GM12878 (cell line): ENCODE data around the gene MTMR3.
"Not testable (repeated sequence)": the region's sequence is repeated elsewhere in the genome, so short reads cannot be mapped to it uniquely, and the experiment has no call there.

Experiments
- POLR2AphosphoS5 ChIP-seq: IDR thresholded peaks from 2 replicates; pipeline ENCODE4 v1.6.1; 2011; ENCODE audit warnings: mild to moderate bottlenecking, low read length, inconsistent platforms
- ZSCAN29 ChIP-seq: fragments of 450-650 bp; IDR thresholded peaks from 2 replicates; pipeline ENCODE4 v1.6.1; 2017; ENCODE audit warnings: mild to moderate bottlenecking, moderate library complexity
- TF ChIP-seq, protein P1 (sequence below), 3 experiments: IDR thresholded peaks in 2 of 3; conservative IDR thresholded peaks in 1 of 3; 2 replicates each; pipeline ENCODE4 v1.5.1; 2011; ENCODE audit warnings: low read depth in 3 of 3, low read length in 3 of 3, mild to moderate bottlenecking in 3 of 3, control low read depth in 2 of 3, moderate library complexity in 2 of 3, inconsistent platforms in 1 of 3, mixed read lengths in 1 of 3; ENCODE audit not compliant: control insufficient read depth in 2 of 3, insufficient read depth in 1 of 3; ENCODE audit errors: extremely low read depth in 1 of 3

DNA sequence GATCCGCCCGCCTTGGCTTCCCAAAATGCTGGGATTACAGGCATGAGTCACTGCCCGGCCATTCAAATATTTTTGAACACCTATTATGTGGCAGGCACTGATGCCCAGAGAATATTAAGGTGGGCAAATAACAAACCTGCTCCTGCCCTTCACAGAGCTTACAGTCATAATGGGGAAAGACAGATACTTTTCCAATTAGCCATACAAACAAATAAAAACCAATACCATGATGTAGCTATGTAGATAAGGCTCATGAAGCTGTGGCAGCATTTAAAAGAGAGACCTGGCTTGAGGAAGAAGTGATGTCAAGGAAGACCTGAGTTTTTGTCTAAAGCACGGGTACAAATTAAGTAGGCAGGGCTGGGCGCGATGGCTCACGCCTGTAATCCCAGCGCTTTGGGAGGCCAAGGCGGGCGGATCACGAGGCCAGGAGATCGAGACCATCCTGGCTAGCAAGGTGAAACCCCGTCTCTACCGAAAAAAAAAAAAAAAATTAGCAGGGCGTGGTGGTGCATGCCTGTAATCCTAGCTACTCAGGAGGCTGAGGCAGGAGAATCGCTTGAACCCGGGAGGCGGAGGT lies 46.1 kb upstream of the MTMR3 start:
- TF ChIP-seq, protein P1, sequence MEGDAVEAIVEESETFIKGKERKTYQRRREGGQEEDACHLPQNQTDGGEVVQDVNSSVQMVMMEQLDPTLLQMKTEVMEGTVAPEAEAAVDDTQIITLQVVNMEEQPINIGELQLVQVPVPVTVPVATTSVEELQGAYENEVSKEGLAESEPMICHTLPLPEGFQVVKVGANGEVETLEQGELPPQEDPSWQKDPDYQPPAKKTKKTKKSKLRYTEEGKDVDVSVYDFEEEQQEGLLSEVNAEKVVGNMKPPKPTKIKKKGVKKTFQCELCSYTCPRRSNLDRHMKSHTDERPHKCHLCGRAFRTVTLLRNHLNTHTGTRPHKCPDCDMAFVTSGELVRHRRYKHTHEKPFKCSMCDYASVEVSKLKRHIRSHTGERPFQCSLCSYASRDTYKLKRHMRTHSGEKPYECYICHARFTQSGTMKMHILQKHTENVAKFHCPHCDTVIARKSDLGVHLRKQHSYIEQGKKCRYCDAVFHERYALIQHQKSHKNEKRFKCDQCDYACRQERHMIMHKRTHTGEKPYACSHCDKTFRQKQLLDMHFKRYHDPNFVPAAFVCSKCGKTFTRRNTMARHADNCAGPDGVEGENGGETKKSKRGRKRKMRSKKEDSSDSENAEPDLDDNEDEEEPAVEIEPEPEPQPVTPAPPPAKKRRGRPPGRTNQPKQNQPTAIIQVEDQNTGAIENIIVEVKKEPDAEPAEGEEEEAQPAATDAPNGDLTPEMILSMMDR (IDR thresholded peaks at IDR 0.05 in 2 of 3, conservative IDR thresholded peaks at IDR 0.05 in 1 of 3; ENCODE audit: control insufficient read depth in 2 of 3, extremely low read depth in 1 of 3, insufficient read depth in 1 of 3, low read depth in 3 of 3, low read length in 3 of 3) = not testable (repeated sequence)
- not testable (repeated sequence) for TF ChIP-seq ZSCAN29, POLR2AphosphoS5
